Activated CD8-positive, alpha-beta memory T cell treated with anti-CD3 and anti-CD28 coated beads, Interleukin-2, amount 10 ng/mL, durations not matched to agents 7 days and 5 days (primary cell): ENCODE measurements around the gene ANKRD29. TPM values are rescaled to one million over a fixed set of nuclear protein-coding genes. Genes with fewer than 3 reads are reported as not detected.

Experiments used
- ATAC-seq: fragments of 150-1000 bp; cut with Tn5 transposase; one replicate; pipeline ENCODE4 v1.10.0; 2021; ENCODE audit warnings: moderate library complexity
- CTCF ChIA-PET: fragments of 350-600 bp; sonication (Branson Sonifier 250); formaldehyde crosslinking; loops from one replicate; lab custom pipeline; 2021; ENCODE audit warnings: antibody characterized with exemption; lab: Charles Lee
- DNase-seq: peaks from one replicate; pipeline ENCODE4 v3.0.0-alpha.2; 2020
- H3K27ac Mint-ChIP-seq: one replicate; pipeline ENCODE4 v1.8.0; 2021; ENCODE audit warnings: mild to moderate bottlenecking, mixed read lengths
- H3K27me3 Mint-ChIP-seq: one replicate; pipeline ENCODE4 v1.8.0; 2021; ENCODE audit warnings: mixed read lengths
- H3K36me3 Mint-ChIP-seq: one replicate; pipeline ENCODE4 v1.8.0; 2021; ENCODE audit warnings: mild to moderate bottlenecking, mixed read lengths
- H3K4me1 Mint-ChIP-seq: one replicate; pipeline ENCODE4 v1.8.0; 2021; ENCODE audit warnings: mixed read lengths
- H3K4me3 Mint-ChIP-seq: one replicate; pipeline ENCODE4 v1.8.0; 2021; ENCODE audit warnings: mild to moderate bottlenecking, moderate library complexity, mixed read lengths
- H3K9me3 Mint-ChIP-seq: one replicate; pipeline ENCODE4 v1.8.0; 2022; ENCODE audit warnings: low read depth, mixed read lengths
- total RNA-seq, 2 experiments: library from RNA; stranded (reverse); gene quantifications; one replicate each; pipeline ENCODE4 v1.2.3, GENCODE V29; 2021

ANKRD29 gene
- total RNA-seq, 2 experiments from 2014 or later, result not detected

GRCh38 chr18:23588836-23589560 lies 73.7 kb downstream of the ANKRD29 start:
- DNase-seq (no peak), ATAC-seq (no peak)
- Mint-ChIP-seq H3K4me1 (peaks cover 30% of the 10 kb centered on the region), H3K9me3 (no peaks in the 10 kb centered on the region), H3K27ac (no peak overlapping the region), H3K27me3 (no peaks in the 10 kb centered on the region), H3K36me3 (no peaks in the 10 kb centered on the region), H3K4me3 (no peak overlapping the region)
- CTCF ChIA-PET, result interaction anchor here (1.0 to 10.4 kb wide), 8 partner anchors 15 to 225 kb away, joined by 3 to 86 read pairs (median 4); no protein-coding TSS in a partner anchor

GRCh38 chr18:23587220-23587642 lies 75.5 kb downstream of the ANKRD29 start:
- H3K27ac Mint-ChIP-seq, result peak overlapping the region; percentile 98

GRCh38 chr18:23586249-23587196 lies 76.2 kb downstream of the ANKRD29 start, which contains the start of gene NPC1:
Gene NPC1 (minus strand): TSS chr18:23586506. CDS start chr18:23586343, 163 bp downstream.
- ATAC-seq, result peak; percentile 93
- peak within 1 kb of the TSS; percentile 98 for H3K27ac Mint-ChIP-seq

More at GRCh38 chr18:23587220-23587642, 75.5 kb downstream of the ANKRD29 start:
- DNase-seq, result peak; percentile 44
- Mint-ChIP-seq H3K4me1 (peaks cover 32% of the 10 kb centered on the region), H3K27me3 (no peaks in the 10 kb centered on the region), H3K9me3 (no peaks in the 10 kb centered on the region), H3K36me3 (peaks cover 4% of the 10 kb centered on the region), H3K4me3 (peak overlapping the region; percentile 94)
- CTCF ChIA-PET, result interaction anchor here (1.0 to 10.4 kb wide), 8 partner anchors 8 to 100 kb away, joined by 3 to 86 read pairs (median 4); no protein-coding TSS in a partner anchor
- no peak for ATAC-seq

GRCh38 chr18:23585897-23586248 lies 76.8 kb downstream of the ANKRD29 start:
- CTCF ChIA-PET, result interaction anchor here (0.8 to 10.4 kb wide), 12 partner anchors 11 to 353 kb away, joined by 3 to 86 read pairs (median 4); no protein-coding TSS in a partner anchor
- DNase-seq (peak; percentile 44), ATAC-seq (no peak)
- Mint-ChIP-seq H3K4me1 (peaks cover 43% of the 10 kb centered on the region), H3K27me3 (no peaks in the 10 kb centered on the region), H3K27ac (peak overlapping the region; percentile 98), H3K4me3 (peak overlapping the region; percentile 94), H3K9me3 (no peaks in the 10 kb centered on the region), H3K36me3 (peaks cover 6% of the 10 kb centered on the region)

More at GRCh38 chr18:23586249-23587196, 76.2 kb downstream of the ANKRD29 start, which contains the start of gene NPC1:
- peak within 1 kb of the TSS; percentile 94 for H3K4me3 Mint-ChIP-seq
- DNase-seq, result peak; percentile 95
- H3K36me3 Mint-ChIP-seq, result peaks cover 6% of the 10 kb centered on the region
- peaks cover 38% of the 10 kb centered on the region for H3K4me1 Mint-ChIP-seq
- no peaks in the 10 kb centered on the region for H3K27me3 Mint-ChIP-seq
- H3K9me3 Mint-ChIP-seq, result no peaks in the 10 kb centered on the region
- CTCF ChIA-PET, result interaction anchor here (0.8 to 10.4 kb wide), 15 partner anchors 11 to 352 kb away, joined by 3 to 86 read pairs (median 5); no protein-coding TSS in a partner anchor

GRCh38 chr18:23585007-23585871 lies 77.5 kb downstream of the ANKRD29 start:
- DNase-seq, result peak; percentile 51
- Mint-ChIP-seq H3K4me3 (peak overlapping the region; percentile 94), H3K27ac (peak overlapping the region; percentile 98), H3K27me3 (no peaks in the 10 kb centered on the region), H3K4me1 (peaks cover 47% of the 10 kb centered on the region), H3K9me3 (no peaks in the 10 kb centered on the region), H3K36me3 (peaks cover 8% of the 10 kb centered on the region)
- no peak for ATAC-seq
- CTCF ChIA-PET, result interaction anchor here (0.6 to 10.4 kb wide), 14 partner anchors 10 to 353 kb away, joined by 3 to 86 read pairs (median 4); no protein-coding TSS in a partner anchor

- Mint-ChIP-seq H3K27me3 (no peaks in the 10 kb centered on the region), H3K36me3 (peaks cover 9% of the 10 kb centered on the region), H3K4me3 (peak overlapping the region; percentile 9), H3K27ac (no peak overlapping the region), H3K4me1 (peaks cover 48% of the 10 kb centered on the region), H3K9me3 (no peaks in the 10 kb centered on the region)
- DNase-seq (no peak), ATAC-seq (no peak)
- CTCF ChIA-PET, result interaction anchor here (0.6 to 10.4 kb wide), 7 partner anchors 9 to 345 kb away, joined by 3 to 86 read pairs (median 8); no protein-coding TSS in a partner anchor
Measured at GRCh38 chr18:23584019-23584983, 78.4 kb downstream of the ANKRD29 start.

GRCh38 chr18:23583071-23583865 lies 79.4 kb downstream of the ANKRD29 start:
- no peak overlapping the region for H3K27ac Mint-ChIP-seq
- H3K9me3 Mint-ChIP-seq, result no peaks in the 10 kb centered on the region
- DNase-seq, result no peak
- H3K36me3 Mint-ChIP-seq, result peaks cover 11% of the 10 kb centered on the region
- H3K27me3 Mint-ChIP-seq, result no peaks in the 10 kb centered on the region
- no peak overlapping the region for H3K4me3 Mint-ChIP-seq
- H3K4me1 Mint-ChIP-seq, result peaks cover 51% of the 10 kb centered on the region
- CTCF ChIA-PET, result interaction anchor here (1.0 to 10.4 kb wide), 2 partner anchors 43 to 66 kb away, joined by 3 to 86 read pairs; no protein-coding TSS in a partner anchor
- ATAC-seq, result no peak

- Mint-ChIP-seq H3K4me3 (no peak overlapping the region), H3K9me3 (no peaks in the 10 kb centered on the region), H3K27ac (no peak overlapping the region), H3K4me1 (peaks cover 44% of the 10 kb centered on the region), H3K36me3 (peaks cover 17% of the 10 kb centered on the region), H3K27me3 (no peaks in the 10 kb centered on the region)
- no peak for ATAC-seq
- CTCF ChIA-PET, result interaction anchor here (1.3 to 10.4 kb wide), 2 partner anchors 64 to 84 kb away, joined by 3 to 86 read pairs; no protein-coding TSS in a partner anchor
- no peak for DNase-seq
Measured at GRCh38 chr18:23580677-23581367, 81.9 kb downstream of the ANKRD29 start.

GRCh38 chr18:23578891-23579653 lies 83.6 kb downstream of the ANKRD29 start:
- peaks cover 46% of the 10 kb centered on the region for H3K4me1 Mint-ChIP-seq
- H3K4me3 Mint-ChIP-seq, result no peak overlapping the region
- CTCF ChIA-PET, result interaction anchor here (0.7 to 10.4 kb wide), 3 partner anchors 9 to 82 kb away, joined by 3 to 86 read pairs (median 3); no protein-coding TSS in a partner anchor
- H3K27me3 Mint-ChIP-seq, result no peaks in the 10 kb centered on the region
- no peak overlapping the region for H3K27ac Mint-ChIP-seq
- ATAC-seq, result no peak
- peaks cover 27% of the 10 kb centered on the region for H3K36me3 Mint-ChIP-seq
- H3K9me3 Mint-ChIP-seq, result no peaks in the 10 kb centered on the region
- no peak for DNase-seq
